ENCODE results near the gene IRX5.

The IRX5 gene

GRCh38 chr16:54931120-54932014, 702 bp downstream of the IRX5 start:
- DNase-seq, result no peak

- DNase-seq, result no peak
Observed at GRCh38 chr16:54932021-54932660, 1.5 kb downstream of the IRX5 start.

GRCh38 chr16:54932737-54933254, 2.1 kb downstream of the IRX5 start:
- DNase-seq, result no peak

GRCh38 chr16:54933281-54934011, 2.8 kb downstream of the IRX5 start:
- no peak for DNase-seq

- no peak for DNase-seq
Observed at GRCh38 chr16:54934481-54935265, 4.0 kb downstream of the IRX5 start.

- no peak for DNase-seq
Observed at GRCh38 chr16:54935266-54935968, 4.8 kb downstream of the IRX5 start.

GRCh38 chr16:54936201-54936978, 5.7 kb downstream of the IRX5 start:
- no peak for DNase-seq

- no peak for DNase-seq
Observed at GRCh38 chr16:54936979-54937670, 6.5 kb downstream of the IRX5 start.

- no peak for DNase-seq
Observed at GRCh38 chr16:54937671-54938211, 7.1 kb downstream of the IRX5 start.

GRCh38 chr16:54938212-54939028, 7.8 kb downstream of the IRX5 start:
- DNase-seq, result no peak

- DNase-seq, result no peak
Observed at GRCh38 chr16:54939029-54939346, 8.3 kb downstream of the IRX5 start.

GRCh38 chr16:54939510-54940278, 9.0 kb downstream of the IRX5 start:
- DNase-seq, result no peak

- DNase-seq, result no peak
Observed at GRCh38 chr16:54940279-54940604, 9.6 kb downstream of the IRX5 start.

- DNase-seq, result no peak
Observed at GRCh38 chr16:54942353-54942943, 11.8 kb downstream of the IRX5 start.

GRCh38 chr16:54944002-54944401, 13.3 kb downstream of the IRX5 start:
- no peak for DNase-seq

GRCh38 chr16:54945063-54945462, 14.4 kb downstream of the IRX5 start:
- DNase-seq, result no peak

GRCh38 chr16:54946909-54947308, 16.2 kb downstream of the IRX5 start:
- DNase-seq, result no peak

- DNase-seq, result no peak
Observed at GRCh38 chr16:54947616-54948015, 17.0 kb downstream of the IRX5 start.
